Measurements from ENCODE around the gene PSMA5. TPM values are rescaled to one million over a fixed set of nuclear protein-coding genes. Genes with fewer than 3 reads are reported as not detected.

Gene PSMA5
- total and polyA plus RNA-seq, 10 of the 15 experiments (the other 5 are each of a cell fraction or from before 2014, with no cell fraction given): 58.7 to 271 (median 187) TPM

DNA sequence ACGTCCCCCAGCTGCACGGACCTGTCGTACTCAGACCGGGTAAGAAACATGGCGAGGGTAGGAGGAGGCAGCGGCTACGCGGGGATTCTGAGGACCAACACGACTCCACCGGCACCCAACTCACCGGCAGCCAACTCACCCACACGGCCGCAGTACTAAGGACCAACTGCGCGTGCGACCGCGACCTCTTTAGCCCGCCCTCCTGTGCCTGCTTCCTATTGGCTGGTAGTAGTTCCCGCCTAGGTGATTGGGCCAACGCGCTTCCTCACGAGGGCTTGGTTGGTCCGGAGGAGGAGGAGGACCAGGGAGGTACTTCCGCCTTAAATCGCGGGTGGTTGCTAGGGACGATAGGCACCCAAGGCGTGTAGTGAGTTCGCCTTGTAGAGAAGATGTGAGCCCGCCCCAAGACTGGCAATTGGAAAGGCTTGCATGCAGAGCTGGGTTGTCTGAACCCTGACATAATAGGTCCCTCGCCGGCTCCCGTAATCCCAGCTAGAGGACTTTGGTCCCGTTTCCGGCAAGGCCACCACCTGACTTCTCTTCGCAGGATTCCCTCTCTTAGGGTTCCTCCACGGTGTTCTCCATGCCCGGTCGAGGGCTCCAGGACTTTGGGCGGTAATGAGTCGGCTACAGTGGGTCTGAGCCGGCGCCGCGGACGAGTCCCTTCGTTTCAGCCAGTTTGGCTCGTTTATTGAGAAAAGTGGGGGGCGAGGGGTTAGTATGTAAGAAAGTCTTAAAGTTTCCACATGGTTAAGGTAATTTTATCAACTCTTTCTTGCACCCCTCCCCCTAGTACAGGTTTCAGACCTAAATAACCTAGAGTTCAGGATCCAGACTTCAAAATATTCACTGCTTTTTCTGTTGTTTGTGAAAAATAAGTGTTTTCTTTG is at the start of gene PSMA5 (continued):
- TF ChIP-seq, protein P1, sequence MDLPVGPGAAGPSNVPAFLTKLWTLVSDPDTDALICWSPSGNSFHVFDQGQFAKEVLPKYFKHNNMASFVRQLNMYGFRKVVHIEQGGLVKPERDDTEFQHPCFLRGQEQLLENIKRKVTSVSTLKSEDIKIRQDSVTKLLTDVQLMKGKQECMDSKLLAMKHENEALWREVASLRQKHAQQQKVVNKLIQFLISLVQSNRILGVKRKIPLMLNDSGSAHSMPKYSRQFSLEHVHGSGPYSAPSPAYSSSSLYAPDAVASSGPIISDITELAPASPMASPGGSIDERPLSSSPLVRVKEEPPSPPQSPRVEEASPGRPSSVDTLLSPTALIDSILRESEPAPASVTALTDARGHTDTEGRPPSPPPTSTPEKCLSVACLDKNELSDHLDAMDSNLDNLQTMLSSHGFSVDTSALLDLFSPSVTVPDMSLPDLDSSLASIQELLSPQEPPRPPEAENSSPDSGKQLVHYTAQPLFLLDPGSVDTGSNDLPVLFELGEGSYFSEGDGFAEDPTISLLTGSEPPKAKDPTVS (IDR thresholded peaks at IDR 0.05; ENCODE audit: low read depth, low read length): no peak
- peak; percentile 37 for TF ChIP-seq MYC (IDR thresholded peaks at IDR 0.05; ENCODE audit: insufficient read depth, insufficient read length, insufficient replicate concordance, low read length, severe bottlenecking)
- no peak for TF ChIP-seq ZNF217 (IDR thresholded peaks at IDR 0.05)
- TF ChIP-seq, protein P2, sequence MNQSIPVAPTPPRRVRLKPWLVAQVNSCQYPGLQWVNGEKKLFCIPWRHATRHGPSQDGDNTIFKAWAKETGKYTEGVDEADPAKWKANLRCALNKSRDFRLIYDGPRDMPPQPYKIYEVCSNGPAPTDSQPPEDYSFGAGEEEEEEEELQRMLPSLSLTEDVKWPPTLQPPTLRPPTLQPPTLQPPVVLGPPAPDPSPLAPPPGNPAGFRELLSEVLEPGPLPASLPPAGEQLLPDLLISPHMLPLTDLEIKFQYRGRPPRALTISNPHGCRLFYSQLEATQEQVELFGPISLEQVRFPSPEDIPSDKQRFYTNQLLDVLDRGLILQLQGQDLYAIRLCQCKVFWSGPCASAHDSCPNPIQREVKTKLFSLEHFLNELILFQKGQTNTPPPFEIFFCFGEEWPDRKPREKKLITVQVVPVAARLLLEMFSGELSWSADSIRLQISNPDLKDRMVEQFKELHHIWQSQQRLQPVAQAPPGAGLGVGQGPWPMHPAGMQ (IDR thresholded peaks at IDR 0.05; ENCODE audit: borderline replicate concordance): no peak
- TF ChIP-seq JUND (IDR thresholded peaks at IDR 0.05; ENCODE audit: low read depth, low read length): no peak
- no peak for TF ChIP-seq SIX5 (IDR thresholded peaks at IDR 0.05; ENCODE audit: low read depth, low read length, severe bottlenecking)
- TF ChIP-seq, protein P3, sequence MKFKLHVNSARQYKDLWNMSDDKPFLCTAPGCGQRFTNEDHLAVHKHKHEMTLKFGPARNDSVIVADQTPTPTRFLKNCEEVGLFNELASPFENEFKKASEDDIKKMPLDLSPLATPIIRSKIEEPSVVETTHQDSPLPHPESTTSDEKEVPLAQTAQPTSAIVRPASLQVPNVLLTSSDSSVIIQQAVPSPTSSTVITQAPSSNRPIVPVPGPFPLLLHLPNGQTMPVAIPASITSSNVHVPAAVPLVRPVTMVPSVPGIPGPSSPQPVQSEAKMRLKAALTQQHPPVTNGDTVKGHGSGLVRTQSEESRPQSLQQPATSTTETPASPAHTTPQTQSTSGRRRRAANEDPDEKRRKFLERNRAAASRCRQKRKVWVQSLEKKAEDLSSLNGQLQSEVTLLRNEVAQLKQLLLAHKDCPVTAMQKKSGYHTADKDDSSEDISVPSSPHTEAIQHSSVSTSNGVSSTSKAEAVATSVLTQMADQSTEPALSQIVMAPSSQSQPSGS (IDR thresholded peaks at IDR 0.05; ENCODE audit: low read length): no peak
- peak; percentile 43; the same call in 1 of the 2 replicates for TF ChIP-seq YY1 (IDR thresholded peaks at IDR 0.05; ENCODE audit: low read depth, low read length)
- peak; percentile 79; the same call in 1 of the 2 replicates for TF ChIP-seq CBFB (IDR thresholded peaks at IDR 0.05; ENCODE audit: low read depth)
- TF ChIP-seq HDAC6 (IDR thresholded peaks at IDR 0.05; ENCODE audit: unreplicated experiment): no peak
- TF ChIP-seq, protein P4, sequence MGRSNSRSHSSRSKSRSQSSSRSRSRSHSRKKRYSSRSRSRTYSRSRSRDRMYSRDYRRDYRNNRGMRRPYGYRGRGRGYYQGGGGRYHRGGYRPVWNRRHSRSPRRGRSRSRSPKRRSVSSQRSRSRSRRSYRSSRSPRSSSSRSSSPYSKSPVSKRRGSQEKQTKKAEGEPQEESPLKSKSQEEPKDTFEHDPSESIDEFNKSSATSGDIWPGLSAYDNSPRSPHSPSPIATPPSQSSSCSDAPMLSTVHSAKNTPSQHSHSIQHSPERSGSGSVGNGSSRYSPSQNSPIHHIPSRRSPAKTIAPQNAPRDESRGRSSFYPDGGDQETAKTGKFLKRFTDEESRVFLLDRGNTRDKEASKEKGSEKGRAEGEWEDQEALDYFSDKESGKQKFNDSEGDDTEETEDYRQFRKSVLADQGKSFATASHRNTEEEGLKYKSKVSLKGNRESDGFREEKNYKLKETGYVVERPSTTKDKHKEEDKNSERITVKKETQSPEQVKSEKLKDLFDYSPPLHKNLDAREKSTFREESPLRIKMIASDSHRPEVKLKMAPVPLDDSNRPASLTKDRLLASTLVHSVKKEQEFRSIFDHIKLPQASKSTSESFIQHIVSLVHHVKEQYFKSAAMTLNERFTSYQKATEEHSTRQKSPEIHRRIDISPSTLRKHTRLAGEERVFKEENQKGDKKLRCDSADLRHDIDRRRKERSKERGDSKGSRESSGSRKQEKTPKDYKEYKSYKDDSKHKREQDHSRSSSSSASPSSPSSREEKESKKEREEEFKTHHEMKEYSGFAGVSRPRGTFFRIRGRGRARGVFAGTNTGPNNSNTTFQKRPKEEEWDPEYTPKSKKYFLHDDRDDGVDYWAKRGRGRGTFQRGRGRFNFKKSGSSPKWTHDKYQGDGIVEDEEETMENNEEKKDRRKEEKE (IDR thresholded peaks at IDR 0.05): no peak
- TF ChIP-seq PML (IDR thresholded peaks at IDR 0.05; ENCODE audit: low read length): peak; percentile 78
- TF ChIP-seq, protein P5, sequence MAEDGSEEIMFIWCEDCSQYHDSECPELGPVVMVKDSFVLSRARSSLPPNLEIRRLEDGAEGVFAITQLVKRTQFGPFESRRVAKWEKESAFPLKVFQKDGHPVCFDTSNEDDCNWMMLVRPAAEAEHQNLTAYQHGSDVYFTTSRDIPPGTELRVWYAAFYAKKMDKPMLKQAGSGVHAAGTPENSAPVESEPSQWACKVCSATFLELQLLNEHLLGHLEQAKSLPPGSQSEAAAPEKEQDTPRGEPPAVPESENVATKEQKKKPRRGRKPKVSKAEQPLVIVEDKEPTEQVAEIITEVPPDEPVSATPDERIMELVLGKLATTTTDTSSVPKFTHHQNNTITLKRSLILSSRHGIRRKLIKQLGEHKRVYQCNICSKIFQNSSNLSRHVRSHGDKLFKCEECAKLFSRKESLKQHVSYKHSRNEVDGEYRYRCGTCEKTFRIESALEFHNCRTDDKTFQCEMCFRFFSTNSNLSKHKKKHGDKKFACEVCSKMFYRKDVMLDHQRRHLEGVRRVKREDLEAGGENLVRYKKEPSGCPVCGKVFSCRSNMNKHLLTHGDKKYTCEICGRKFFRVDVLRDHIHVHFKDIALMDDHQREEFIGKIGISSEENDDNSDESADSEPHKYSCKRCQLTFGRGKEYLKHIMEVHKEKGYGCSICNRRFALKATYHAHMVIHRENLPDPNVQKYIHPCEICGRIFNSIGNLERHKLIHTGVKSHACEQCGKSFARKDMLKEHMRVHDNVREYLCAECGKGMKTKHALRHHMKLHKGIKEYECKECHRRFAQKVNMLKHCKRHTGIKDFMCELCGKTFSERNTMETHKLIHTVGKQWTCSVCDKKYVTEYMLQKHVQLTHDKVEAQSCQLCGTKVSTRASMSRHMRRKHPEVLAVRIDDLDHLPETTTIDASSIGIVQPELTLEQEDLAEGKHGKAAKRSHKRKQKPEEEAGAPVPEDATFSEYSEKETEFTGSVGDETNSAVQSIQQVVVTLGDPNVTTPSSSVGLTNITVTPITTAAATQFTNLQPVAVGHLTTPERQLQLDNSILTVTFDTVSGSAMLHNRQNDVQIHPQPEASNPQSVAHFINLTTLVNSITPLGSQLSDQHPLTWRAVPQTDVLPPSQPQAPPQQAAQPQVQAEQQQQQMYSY (CRISPR knock-in tag; IDR thresholded peaks at IDR 0.05): no peak
- TF ChIP-seq RELA (IDR thresholded peaks at IDR 0.05; ENCODE audit: borderline replicate concordance, partially characterized antibody): peak; percentile 7
- TF ChIP-seq NFIC (IDR thresholded peaks at IDR 0.05; ENCODE audit: low read depth, low read length): no peak
